ENCODE data around the gene C1orf52.
A peak's percentile ranks its signal among the peaks of the same experiment; 100 is the strongest.

C1orf52 gene

GRCh38 chr1:85245456-85245855 is 14.0 kb downstream of the C1orf52 start:
- no peak for TF ChIP-seq CTCF (conservative IDR thresholded peaks at IDR 0.05)
- H3K27ac ChIP-seq = no peak overlapping the region

GRCh38 chr1:85244271-85245061 is 15.0 kb downstream of the C1orf52 start:
- TF ChIP-seq CTCF (conservative IDR thresholded peaks at IDR 0.05) = no peak
- H3K27ac ChIP-seq = no peak overlapping the region

- no peak for TF ChIP-seq CTCF (conservative IDR thresholded peaks at IDR 0.05)
- no peak overlapping the region for H3K27ac ChIP-seq
These were observed 16.1 kb downstream of the C1orf52 start for GRCh38 chr1:85243372-85243771.

GRCh38 chr1:85240643-85241042 is 18.8 kb downstream of the C1orf52 start:
- TF ChIP-seq CTCF (conservative IDR thresholded peaks at IDR 0.05) = no peak
- H3K27ac ChIP-seq = peak overlapping the region; percentile 57

- H3K27ac ChIP-seq = peak overlapping the region; percentile 57
- peak; percentile 50 for TF ChIP-seq CTCF (conservative IDR thresholded peaks at IDR 0.05)
These were observed 19.3 kb downstream of the C1orf52 start for GRCh38 chr1:85240174-85240601.

GRCh38 chr1:85237613-85238012 is 21.8 kb downstream of the C1orf52 start:
- TF ChIP-seq CTCF (conservative IDR thresholded peaks at IDR 0.05) = no peak
- no peak overlapping the region for H3K27ac ChIP-seq

- TF ChIP-seq CTCF (conservative IDR thresholded peaks at IDR 0.05) = no peak
- no peak overlapping the region for H3K27ac ChIP-seq
These were observed 29.0 kb downstream of the C1orf52 start for GRCh38 chr1:85230305-85230977.

Measured in VCaP (cell line).